GM19025 (cell line): ENCODE measurements around the gene AKR1B15.
"Not testable (repeated sequence)": the region's sequence is repeated elsewhere in the genome, so short reads cannot be mapped to it uniquely, and the experiment has no call there.

Experiments used
- ATAC-seq: cut with Tn5 transposase; IDR thresholded peaks from one replicate; pipeline ENCODE4 v1.9.1; 2021; ENCODE audit warnings: mild to moderate bottlenecking, low read depth, moderate library complexity; ENCODE audit not compliant: unreplicated experiment

Gene AKR1B15

DNA sequence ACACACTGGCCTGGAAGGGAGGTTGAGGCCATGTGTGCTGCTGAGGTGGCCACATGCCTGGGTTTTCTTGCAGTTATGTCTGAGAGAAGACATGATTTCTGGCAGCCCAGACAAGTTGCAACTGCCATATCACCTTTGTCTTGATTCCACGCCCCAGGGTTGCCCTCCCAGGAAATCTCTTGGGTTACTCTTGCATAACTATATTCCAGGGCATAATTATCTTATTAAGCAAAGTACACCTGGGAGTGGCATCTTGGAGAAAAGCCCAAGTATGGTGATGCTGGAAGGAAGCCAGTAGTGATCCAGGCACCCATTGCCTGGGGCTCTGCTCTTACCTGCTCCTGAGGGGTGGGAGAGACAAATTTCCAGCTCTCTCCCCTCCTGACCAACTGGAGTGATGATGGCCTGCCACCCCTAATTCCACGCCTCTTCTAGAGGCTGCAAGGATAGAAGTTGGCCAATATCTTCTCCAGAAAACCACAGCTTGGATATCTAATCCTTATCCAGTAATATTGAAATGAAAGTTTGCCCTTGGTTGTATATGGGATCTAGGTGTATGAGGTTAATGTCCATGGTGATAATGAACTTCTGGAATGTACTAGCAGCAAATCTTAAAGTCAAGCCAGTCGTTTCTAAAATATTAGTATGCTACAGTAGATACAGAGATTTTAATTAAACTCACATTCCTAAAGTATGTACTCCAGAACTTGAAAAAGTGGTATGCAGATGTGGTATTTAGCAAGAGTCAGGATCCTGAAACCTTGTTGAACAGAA lies 16.5 kb upstream of the AKR1B15 start:
- no peak for ATAC-seq

- no peak for ATAC-seq
Observed at GRCh38 chr7:134532954-134533218, 16.0 kb upstream of the AKR1B15 start.

DNA sequence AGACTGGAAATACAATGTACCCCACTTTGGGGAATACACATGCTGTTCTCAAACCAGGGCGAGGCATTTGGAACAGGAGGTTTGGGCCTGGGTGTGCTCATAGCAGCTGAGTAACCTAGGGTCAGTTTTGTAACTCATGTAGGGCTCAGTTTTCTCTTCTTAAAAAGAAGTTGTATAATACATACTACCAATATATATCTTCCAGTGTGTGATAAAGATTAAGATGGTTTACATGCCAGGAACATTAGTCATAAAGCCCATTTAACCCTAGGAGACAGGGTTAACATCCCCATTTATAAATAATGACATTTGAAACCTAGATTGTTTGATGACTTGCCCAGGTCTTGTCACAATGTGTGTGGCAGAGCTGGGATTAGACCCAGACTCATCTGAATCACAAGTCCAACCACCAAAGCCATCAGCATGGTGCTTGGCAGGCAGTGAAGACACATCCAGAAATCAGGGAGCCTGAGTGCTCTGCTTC lies 15.6 kb upstream of the AKR1B15 start:
- ATAC-seq = no peak

GRCh38 chr7:134534633-134535032 lies 14.3 kb upstream of the AKR1B15 start:
- no peak for ATAC-seq

DNA sequence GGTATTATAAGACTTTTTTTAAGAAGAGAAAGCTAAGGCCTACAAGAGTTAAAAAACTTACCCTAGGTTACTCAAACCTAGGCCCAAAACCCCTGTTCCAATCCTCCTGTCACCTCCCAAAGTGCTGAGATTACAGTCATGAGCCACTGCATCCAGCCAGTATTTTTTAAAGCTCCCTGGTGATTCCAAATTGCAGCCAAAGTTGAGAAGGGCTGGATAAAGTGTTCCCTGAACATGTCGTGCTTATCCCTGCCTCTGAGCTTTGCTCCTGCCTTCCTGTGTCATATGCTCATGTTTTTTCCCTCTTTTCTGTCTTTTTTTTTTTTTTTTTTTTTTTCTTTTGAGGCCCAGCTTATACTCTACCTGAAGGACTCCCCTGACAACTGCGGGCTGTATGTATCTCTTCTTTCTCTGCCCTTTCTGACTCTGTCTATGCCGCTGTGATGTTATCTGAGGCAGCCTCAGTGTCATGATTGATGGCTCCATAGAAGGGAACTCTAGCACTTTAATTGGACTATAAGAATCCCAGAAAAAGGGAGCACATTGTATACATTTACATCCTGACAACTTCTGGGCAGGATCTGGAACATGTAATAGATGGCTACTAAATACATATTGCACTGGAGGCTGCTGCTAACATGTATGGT lies 13.5 kb upstream of the AKR1B15 start:
- ATAC-seq = no peak

DNA sequence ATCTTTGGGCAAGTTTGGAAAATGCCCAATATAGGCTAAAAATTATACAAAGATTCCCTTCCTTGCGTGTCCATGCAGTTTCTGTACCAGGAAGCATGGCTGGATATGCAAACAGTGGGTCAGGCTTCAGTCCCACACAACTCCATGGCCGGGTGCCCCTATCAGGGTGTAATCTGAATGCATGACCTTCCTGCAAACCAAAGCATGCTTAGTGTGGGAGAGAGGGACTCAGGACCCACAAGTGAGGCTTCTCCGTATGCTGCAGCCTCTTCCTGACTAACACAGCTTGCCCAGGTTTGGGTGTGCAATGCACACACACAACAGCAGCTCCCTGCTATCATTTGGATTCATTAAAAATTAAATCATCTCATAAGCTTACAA lies 13.0 kb upstream of the AKR1B15 start:
- ATAC-seq = no peak

GRCh38 chr7:134536558-134536957 lies 12.4 kb upstream of the AKR1B15 start:
- not testable (repeated sequence) for ATAC-seq

DNA sequence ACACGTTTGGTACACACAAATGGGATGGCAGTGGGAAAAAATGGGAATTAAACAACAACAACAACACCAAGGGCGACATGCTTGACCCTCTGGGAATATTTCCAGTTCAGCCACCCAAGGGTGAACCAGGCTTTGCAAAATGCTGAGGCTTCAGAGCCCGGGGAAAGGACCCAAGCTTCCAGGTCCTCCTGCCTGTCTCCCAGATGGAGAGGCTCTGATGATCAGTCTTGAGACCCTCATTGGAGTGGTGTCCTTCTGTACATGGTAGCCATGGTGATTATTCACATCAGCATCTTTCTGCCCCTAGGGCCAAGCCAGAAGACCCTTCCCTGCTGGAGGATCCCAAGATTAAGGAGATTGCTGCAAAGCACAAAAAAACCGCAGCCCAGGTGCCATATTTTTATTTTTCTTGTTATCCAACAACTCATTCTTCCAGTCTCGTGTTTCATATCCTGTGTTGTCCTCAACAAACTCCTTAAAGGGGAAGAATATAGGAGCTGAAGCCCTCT lies 11.6 kb upstream of the AKR1B15 start:
- ATAC-seq = not testable (repeated sequence)

- no peak for ATAC-seq
Observed at GRCh38 chr7:134539380-134540004, 9.4 kb upstream of the AKR1B15 start.

- not testable (repeated sequence) for ATAC-seq
Observed at GRCh38 chr7:134541501-134542194, 7.3 kb upstream of the AKR1B15 start.

- no peak for ATAC-seq
Observed at GRCh38 chr7:134542195-134542771, 6.6 kb upstream of the AKR1B15 start.

- ATAC-seq = no peak
Observed at GRCh38 chr7:134545380-134545779, 3.5 kb upstream of the AKR1B15 start.

GRCh38 chr7:134545918-134546317 lies 3.0 kb upstream of the AKR1B15 start:
- ATAC-seq = no peak

DNA sequence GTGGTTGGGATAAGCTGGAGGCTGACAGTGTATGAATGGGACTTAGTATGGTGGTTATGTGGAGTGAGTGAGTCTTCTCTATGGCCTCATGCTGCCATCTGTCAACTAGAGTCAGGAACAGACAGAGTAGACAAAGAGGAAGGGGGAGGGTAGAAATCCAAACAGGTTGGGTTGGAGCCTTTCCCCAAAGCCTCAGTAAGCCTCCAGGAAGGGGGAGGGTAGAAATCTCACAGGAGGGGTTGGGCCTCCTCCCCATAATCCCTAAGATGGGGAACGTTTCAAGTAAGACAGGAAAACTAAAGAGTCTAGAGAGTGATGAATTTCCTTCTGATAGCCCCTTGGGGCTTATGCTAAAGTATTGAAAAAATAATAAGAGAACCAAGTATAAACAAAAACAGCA lies 2.0 kb upstream of the AKR1B15 start:
- ATAC-seq = no peak

DNA sequence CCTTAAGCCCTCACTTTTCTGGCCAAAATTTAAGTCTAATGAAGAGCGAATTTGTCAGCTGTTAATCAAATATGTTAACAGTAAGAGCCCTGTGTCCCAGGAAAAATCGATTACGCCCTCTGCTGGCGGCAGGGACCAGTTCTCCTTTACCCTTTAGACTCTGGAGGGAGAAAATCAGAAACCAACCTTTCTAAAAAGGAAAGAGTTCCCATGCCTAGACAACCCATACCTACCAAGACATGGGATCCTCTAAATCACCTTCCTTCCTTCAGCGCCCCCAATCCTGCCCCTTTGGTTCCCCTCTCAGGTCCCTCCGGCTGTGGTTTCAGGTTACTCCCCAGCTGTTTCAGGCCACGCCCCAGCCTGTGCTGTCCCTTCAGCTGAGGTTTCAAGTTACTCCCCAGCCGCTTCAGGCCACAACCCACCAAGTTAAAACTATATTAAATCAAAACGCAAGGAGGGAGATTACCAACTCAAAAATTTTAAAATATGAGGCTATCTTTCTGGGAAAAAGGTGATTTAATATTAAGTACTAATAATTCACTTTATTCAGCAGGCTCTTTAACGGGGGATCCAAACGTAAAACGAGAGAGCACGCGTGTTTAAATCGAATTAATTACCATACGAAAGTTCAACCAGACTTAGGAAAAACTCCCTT lies 1.4 kb upstream of the AKR1B15 start:
- peak; percentile 53 for ATAC-seq

DNA sequence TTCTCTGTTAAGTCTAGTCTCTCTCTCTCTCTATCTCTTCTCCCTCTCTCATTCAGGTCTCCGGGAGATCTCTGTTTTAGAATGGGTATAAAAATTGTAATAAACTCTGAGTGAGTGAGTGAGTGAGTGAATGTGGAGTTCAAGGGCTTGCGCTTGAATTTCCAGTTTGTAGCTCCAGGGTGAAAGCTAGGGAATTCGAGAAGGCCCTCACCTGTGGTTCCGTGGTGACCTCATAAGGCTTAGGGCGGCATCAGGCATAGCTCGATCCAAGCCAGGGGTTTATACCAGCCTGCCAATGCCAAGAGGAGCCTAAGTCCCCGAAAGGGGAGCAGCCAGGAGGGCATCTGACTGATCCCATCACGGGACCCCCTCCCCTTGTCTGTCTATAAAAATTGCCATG lies 456 bp downstream of the AKR1B15 start:
- ATAC-seq = no peak

DNA sequence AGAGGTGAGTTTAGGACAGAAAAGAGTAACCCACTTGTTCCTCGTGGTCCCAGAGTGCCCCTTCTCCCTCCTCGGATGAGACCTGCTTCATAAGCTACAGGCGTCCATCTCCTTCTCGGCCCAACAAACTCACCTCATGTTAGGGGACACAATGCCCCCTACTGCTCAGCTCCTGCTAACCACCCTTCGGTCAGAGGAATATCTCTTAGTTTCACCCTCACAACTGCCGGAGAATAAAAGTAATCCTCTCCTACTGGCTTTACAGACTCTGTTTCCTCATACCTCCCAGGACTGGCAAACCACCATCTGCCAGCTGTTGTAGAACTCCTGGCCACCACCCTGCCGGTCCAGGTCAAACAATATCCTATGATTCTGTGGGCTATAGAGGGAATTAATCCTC lies 3.2 kb downstream of the AKR1B15 start:
- no peak for ATAC-seq

DNA sequence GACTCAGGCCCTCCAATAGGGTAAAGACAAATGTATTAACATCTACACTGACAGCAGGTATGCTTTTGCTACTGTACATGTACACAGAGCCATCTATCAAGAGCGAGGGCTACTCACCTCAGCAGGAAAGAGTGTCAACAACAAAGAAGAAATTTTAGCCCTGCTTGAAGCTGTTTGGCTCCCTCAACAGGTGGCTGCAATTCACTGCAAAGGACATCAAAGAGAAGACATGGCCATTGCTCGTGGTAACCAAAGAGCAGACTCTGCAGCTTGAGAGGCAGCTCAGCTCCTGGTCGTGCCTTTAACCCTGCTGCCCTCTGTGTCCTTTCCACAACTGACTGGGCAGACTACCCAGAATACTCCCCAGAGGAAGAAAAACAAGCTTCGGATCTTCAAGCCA lies 5.1 kb downstream of the AKR1B15 start:
- no peak for ATAC-seq

DNA sequence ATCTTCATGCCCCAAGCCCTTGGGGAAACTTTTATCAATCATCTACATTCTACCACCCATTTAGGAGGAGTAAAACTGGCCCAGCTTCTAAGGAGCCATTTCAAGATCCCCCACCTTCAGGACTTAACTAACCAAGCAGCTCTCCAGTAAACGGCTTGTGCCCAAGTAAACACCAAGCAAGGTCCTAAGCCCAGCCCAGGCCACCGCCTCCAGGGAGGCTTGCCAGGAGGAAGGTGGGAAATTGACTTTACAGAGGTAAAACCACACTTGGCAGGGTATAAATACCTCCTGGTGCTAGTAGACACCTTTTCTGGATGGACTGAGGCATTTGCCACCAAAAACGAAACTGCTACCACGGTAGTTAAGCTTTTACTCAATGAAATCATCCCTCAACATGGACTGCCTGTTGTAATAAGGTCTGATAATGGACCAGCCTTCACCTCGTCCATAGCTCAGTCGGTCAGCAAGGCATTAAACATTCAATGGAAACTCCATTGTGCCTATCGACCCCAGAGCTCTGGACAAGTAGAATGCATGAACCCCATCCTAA lies 5.6 kb downstream of the AKR1B15 start:
- no peak for ATAC-seq

- no peak for ATAC-seq
Observed at GRCh38 chr7:134557391-134557790, 8.5 kb downstream of the AKR1B15 start.
